ENCODE data around the gene KCNH4. TPM values are rescaled to one million over a fixed set of nuclear protein-coding genes. Genes with fewer than 3 reads are reported as not detected.
A peak's percentile ranks its signal among the peaks of the same experiment; 100 is the strongest.
"Not testable (repeated sequence)": the region's sequence is repeated elsewhere in the genome, so short reads cannot be mapped to it uniquely, and the experiment has no call there.

Gene KCNH4
- not detected for polyA plus RNA-seq (2013, experiment 1 of 2; ENCODE audit: insufficient read length)
- not detected for polyA plus RNA-seq (2013, experiment 2 of 2; ENCODE audit: insufficient read length)

DNA sequence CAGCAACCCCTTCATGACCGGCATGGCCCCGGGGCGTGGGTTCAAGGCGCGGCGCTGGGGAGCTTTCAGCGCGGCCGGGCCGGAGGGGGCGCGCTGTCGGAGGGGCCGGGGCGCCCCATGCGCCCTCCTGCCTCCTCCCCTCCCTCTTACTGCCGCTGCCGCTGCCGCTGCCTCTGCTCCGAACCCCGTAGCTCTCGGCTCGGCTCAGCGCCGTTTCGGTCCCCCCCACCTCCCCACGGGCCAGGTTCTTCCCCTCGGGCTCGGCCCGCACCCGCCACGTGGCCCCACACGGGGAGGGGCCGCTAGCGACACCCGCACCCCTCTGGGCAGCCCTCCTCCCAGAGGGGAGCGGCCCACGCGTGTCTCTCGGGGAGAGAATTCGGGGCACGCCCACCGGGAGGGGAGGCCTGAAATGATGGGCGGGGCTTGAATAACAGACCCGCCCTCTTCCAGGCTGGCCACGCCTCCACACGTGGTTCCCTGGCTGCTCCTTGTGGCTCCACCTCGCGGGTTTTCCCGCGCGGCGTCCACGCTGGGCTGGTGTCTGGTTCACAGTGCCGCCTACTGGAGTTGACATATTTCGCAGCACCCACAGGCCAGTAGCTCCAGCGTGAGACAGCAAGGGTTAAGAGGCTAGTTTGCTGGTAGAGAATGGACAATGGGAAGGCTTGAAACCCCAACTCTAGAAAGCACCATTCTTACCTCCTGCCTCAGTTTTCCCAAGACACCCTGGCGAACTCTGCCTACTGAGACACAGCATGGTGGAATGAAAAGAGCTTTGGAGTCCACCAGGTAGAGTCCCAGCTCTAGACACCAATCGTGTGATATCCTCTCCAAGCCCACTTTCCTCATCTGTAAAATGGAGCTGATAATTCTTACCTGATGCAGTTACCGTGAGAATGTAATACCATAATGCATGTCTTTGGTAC, at the start of gene KCNH4:
Gene KCNH4 (minus strand): TSS at position 221 of the 929 bp plus-strand sequence. CDS start 197 bp downstream, at position 24.
- peak; percentile 58 for DNase-seq

DNA sequence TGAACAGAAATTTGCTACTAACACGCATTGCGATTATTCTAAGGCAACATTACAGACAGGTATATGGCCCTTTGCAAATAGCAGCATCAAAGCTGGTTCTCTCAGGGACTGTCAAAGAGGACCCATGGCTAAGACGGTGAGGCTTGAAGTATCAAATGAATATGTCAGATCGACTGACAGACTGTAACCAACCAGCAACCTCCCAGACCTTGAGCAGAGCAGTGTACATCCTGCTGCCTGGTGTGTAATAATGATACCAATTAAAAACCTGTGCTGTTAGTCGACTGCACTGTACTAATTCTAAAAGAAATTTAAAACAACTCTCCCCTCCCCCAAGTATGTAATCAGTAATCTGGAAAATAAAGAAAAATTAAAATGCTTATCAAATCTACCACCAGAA, 49.3 kb upstream of the KCNH4 start:
- no peak for DNase-seq

DNA sequence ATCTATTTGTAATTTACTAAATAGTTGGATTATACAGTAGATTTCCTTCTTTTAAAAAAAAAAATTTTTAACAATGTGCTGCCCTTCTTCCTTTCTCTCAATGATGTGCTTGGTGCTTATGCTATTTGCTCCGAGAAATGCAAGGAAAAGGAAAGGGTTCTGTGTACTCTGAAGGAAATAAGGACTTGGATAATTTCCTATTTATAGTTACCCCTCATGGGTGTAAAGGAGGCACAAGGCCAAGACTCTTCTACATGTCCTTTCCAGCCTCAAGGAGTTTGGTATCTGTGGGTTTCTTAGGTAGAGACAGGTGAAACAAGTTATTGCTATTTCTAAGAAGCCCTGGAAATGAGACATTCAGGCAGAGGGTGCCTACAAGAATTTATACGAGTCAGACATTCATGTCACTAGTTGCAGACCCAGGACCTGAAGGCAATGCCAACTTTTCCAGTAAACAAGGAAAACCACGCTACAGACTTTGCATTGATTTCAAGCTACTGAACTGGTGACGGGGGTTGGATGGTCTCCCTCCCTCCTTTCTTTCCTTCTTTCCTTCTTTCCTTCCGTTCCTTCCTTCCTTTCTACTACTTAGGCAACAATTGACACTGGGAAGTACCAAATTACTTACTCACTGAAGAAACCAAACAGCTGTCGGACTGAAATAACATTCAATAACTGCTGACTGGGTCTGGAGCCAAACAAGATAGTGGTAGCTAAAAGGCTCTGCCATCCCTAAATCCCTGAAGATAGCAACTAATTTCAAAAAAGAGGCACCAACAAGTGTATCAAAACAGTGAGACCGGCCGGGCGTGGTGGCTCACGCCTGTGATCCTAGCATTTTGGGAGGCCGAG, 47.1 kb upstream of the KCNH4 start:
- DNase-seq, result no peak

DNA sequence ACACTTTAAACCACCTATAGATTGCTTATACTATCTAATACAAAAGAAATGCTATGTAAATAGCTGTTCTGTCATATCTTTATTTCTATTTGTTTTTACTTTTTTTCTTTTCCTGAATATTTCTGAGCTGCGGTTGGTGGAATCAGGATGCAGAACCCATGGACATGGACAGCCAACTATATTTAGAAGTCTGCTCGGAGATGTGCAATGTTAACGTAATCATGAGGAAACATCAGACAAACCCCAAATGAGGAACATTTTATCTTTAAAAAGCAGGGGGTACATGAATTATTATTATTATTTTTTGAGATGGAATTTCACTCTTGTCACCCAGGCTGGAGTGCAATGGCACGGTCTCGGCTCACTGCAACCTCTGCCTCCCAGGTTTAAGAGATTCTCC, 44.7 kb upstream of the KCNH4 start:
- no peak for DNase-seq

DNA sequence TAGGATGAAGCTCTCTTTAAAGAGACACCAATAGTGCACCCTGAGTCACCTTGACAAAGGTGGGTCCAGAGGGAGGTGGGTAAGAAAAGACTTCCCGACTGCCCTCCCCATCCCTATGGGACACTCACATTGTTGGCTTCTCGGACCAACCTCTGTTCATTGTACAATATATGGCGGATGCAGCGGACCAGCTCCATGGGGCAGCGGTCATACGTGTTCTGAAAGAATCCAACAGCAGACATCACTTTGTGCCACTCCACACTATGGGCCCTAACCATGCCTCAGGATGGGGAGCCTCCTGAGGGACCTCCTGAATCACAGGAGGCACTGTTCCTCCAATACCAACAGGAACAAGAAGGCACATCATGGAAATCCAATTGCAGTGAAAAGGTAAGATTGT, 43.7 kb upstream of the KCNH4 start:
- DNase-seq, result no peak

DNA sequence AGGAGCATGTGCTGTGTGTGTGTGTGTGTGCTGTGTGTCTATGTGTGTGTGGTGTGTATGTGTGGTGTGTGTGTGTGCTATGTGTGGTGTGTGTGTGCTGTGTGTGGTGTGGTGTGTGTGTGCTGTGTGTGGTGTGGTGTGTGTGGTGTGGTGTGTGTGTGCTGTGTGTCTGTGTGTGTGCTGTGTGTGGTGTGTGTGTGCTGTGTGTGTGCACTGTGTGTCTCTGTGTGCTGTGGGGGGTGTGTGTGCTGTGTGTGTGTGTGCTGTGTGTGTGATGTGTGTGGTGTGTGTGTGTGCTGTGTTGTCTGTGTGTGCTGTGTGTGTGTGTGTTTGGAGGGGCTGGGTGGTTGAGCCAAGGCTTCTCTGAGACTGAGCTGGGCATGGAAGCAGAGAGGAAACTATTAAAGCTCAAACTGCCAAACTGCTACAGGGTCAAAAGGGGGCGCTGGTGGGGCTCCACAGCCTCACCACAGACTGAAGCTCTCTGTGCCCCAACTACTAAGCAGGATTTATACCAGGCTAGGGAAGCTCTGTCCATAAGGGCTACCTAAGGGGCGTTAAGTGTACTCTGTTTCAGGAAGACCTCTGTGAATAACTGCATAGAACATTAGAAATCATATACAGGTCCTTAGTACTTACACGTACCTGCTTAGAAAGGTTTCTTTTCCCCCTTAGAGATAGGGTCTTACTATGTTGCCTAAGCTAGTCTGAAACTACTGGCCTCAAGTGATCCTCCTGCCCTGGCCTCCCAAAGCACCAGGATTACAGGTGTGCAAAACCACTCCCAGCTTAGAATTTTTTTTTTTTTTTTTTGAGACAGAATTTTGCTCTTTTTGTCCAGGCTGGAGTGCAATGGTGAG, 41.2 kb upstream of the KCNH4 start:
- DNase-seq, result peak; percentile 53

DNA sequence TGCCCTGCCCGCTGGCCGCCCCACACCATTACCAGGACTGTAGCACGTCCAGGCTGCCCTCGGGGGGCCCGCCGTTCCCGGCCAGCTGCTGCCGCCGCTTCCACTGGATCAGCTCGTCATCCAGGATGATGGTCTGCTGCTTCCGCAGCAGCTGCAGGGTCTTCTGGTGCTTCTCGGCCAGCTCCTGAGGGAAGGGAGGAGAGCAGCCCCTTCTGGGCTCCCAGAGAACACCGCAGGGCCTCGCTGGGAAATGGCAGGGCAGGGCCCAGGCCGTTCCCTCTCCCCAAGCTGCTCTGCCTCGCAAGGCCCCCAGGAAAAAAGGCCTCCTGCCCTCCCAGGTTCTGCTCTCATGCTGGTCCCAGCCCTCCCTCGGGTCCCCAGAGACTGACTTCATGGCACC, 38.3 kb upstream of the KCNH4 start:
- DNase-seq, result not testable (repeated sequence)

DNA sequence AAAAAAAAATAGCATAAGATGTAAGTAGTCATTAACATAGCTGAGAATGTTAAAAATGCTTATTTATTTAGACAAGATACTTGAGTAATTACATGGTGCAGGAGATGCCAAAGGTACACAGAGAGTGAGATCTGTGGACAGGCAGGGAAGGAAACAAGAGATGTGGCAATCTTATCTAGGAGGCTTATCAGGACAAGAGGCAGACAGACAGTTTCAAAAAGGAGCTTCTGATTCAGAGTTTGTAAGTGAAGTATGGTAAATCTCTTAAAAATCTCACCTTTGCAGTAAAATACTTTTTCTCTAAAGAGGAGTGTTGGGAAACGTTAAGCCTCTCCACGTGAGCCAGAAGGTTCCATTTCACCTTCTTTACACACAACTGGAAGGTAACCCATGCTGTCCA, 33.2 kb upstream of the KCNH4 start:
- no peak for DNase-seq

DNA sequence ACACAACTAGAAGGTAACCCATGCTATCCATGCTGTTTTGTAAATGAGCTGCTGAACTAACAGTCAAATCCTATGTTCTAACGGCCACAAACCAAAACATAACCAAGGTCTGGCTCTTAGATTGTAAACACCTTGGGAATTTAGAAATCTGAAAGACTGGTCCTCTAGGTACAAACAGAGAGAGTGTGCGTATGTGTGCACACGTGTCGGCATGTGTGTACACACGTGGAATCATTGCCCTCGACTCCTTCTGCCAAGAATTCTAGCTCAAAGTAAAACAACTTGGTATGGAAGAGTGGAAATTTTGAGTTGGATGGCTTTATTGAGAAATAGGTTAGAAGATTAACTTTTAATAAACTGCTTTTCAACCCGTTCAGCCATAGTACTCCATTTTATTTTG, 31.4 kb upstream of the KCNH4 start:
- no peak for DNase-seq

DNA sequence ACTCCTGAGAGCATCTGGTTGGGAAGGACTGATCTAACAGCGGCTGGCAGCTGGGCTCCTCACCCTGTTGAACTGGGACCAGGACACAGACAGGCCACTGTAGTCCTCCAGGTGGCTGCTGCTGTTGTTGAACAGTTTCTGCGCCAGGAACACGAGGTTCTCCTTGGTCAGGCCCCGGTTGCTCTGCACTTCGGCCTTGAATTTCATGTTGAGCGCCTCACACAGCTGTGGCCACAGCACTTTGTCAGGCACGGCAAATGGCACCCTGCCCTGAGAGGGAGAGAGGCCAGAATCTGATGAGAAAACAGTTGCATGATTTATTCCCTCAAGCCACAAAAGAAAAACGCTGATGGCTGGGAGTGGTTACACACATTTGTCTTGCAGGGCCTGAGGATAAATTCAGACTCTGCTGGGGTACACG, 31.0 kb upstream of the KCNH4 start:
- DNase-seq, result not testable (repeated sequence)

DNA sequence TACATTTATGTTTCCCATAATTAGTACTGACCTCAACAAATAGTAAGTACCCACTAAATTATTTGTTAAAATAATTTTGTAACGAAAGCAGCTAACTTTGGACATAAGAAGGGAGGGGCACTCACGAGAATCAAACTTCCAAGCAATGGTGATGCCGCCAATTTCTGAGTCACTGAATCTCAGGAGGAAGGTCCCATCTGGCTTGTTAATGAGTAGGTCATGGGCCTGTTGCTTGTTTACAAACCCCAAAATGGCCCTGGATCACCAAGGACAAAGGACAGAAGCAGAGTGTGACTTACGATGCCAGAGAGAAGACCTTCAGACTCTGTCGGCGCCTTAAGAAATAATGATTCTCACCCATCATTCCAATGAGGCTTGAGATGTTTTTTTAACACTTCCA, 29.1 kb upstream of the KCNH4 start:
- no peak for DNase-seq

DNA sequence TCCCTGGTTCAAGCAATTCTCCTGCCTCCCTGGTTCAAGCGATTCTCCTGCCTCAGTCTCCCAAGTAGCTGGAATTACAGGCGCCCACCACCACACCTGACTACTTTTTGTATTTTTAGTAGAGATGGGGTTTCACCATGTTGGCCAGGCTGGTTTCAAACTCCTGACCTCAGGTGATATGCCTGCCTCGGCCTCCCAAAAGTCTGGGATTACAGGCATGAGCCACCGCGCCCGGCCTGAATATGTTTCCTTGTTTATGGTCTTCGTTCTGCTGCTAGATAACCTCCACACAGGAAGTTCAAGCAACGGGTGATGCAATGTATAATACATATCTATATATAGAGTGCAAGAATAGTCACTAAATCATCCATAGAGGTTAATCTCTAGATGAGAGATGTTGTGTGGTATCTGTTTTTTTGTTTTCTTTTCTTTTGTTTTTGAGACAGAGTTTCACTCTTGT, 25.2 kb upstream of the KCNH4 start:
- not testable (repeated sequence) for DNase-seq

DNA sequence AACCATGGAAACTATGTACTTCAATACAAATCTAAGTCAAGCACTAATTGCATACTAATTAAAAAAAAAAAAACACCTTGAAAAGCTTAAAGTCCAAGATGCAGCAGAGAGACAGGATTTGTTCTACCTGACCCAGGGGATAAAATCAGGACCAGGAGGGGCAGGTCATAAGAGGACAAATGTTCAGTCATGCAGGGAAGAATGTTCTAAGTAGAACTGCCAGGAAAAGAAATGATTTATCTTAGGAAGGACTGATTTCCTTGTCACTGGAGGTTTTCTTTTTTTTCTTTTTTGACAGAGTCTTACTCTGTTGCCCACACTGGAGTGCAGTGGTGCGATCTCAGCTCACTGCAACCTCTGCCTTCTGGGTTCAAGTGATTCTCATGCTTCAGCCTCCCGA, 22.4 kb upstream of the KCNH4 start:
- DNase-seq, result no peak

DNA sequence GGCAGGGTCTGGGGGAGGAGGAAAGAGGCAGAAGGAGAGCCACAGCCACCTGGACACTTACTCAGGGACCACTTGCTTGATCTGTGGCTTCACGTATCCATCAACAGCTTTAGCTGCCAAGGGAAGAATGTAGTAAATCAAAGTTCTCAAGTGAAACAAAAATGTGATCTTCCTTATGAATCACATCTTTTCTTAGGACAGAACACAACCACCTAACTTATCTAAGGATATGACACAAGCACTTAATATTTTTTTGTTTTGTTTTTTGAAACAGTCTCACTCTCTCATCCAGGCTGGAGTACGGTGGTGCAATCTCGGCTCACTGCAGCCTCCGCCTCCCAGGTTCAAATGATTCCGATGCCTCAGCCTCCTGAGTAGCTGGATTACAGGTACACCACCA, 21.8 kb upstream of the KCNH4 start:
- no peak for DNase-seq

DNA sequence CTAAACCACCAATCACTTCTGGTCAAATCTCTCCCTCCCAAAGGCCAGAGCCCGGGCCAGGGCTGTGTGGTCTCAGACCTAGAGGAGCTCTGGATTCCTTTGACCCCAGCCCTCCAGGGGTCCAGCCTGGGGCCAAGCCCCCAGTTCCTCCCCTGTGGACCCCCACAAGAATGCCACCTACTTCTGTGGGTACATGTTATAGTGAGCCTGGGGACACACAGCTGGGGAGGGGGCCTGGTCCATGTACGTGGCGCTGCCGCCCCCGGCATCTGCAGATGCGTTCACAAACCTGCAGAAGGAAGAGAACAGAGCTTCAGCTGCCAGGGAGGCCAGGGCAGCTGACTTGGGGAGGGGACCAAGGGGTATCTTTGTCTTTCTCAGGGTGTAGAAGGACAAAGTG, 21.2 kb upstream of the KCNH4 start:
- no peak for DNase-seq

DNA sequence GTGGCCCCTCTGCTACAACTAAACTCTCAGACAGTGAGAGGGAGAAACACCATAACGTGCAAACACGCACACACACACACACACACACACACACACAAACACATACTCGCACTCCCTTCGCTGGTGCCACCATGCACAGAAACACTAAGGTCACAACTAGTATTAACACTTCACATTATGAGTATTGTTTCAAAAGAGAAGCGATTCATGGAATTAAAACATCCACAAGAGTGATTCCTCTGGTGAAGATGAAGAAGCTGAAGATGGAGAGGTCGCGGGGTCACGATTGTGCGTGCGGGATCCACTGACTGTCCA, 20.5 kb upstream of the KCNH4 start:
- no peak for DNase-seq

DNA sequence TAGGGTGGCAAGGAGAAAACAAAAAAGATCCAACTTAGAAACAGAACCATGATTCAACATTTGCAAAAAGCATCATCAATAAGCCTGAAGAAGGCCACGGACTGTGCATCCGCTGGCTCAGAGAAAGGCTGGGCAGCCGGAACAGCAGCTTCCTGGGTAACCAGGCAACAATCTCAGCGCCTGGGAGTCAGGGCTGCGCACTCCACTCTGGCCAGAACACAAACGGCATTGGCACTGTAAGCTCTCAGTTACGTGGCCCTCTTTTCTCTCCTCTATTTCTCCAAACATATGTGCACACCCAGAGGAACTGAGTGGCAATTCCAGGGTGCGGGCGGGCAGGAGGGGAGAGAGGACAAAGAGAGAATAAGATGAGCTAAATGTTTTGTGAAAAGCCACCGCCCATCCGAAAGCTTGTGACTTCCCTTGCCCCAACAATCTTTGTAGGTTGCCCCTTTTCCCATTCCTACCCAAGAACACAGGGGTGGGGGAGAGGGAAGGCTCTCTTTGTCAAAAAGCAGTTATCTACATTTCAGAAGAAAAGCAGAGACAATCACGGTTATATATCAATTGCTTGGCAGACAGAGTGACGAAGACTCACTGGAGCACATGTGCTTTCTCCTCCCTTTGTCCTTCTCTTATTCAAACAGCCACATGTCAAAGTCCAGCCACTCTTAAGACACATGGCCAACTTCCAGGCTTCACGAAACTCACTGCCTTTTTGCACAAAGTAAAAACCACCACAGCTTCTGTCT, 19.9 kb upstream of the KCNH4 start:
- DNase-seq, result no peak

DNA sequence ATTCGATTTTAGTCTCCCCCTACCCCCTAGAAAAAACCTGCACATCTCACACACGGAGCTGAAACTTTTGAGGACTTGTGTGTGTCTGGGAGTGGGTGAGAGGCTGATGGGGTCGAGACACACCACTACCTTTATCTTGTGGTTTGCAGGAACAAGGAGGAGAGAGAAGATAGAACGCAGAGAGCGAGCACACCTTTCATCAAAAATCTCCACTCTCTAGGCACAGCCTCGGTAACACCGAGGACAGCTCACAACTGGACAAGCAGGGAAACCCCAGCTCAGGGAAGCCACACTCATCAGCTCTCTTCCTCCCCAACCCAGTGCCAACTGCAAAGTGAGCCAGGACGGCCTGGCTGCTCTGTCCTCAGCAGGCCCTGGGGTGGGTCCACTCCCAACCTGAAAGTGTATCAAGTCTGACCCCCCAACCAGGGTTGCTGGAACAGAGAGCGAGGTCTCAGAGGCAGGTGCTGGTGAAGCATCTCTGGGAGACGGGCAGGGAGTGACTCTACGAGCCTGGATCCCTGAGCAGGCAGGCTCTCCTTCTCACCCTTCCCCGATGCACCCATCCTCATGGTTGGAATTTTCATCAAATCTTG, 18.6 kb upstream of the KCNH4 start:
- DNase-seq, result no peak

DNA sequence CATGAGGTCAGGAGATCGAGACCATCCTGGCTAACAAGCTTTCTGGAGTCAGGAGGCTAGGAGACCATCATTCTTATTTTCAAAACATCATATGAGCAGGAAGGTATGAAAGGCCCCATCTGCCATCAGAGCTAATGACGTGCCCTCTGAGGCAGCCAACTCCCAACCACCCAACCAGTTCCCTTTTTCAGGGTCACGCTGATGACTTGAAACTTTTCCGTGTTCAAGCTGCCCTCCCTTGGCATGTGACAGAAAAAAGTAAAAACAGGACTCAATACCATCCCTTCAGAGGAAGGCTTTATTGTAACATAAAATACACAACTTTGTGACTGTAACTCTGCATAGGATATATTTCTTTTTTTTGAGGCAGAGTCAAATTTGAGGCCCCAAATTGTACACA, 18.0 kb upstream of the KCNH4 start:
- no peak for DNase-seq

DNA sequence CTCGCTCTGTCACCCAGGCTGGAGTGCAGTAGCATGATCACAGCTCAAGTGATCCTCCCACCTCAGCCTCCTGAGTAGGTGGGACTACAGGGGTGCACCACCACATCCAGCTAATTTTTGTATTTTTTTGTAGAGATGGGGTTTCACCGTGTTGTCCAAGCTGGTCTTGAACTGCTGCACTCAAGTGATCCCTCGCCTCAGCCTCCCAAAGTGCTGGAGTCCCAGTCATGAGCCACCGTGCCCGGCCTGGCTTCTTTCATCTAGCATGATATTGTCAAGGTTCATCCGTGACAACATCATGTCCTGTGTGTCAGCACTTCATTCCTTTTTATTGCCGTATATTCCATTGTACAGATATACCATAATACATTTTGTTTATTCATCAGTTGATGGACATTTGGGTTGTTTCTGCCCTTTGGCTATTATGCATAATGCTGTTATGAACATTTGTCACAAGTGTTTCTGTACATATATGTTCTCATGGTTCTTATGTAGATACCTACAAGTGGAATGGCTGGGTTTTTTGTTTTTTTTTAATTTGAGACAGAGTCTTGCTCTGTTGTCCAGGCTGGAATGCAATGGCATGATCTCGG, 16.7 kb upstream of the KCNH4 start:
- DNase-seq, result no peak

Data from fibroblast of skin of scalp (primary cell).